Spinal cord (tissue), 10 donors: ENCODE data around the gene ARHGAP30. TPM values are rescaled to one million over a fixed set of nuclear protein-coding genes. Genes with fewer than 3 reads are reported as not detected.

Experiments
- DNase-seq, 6 donors: peaks; one replicate each; pipeline versions ENCODE4 v3.0.0 to v3.0.0-alpha.2; 2013 to 2015; ENCODE audit warnings: low spot score in 6 of 6, low read depth in 4 of 6
- H3K27ac ChIP-seq: one replicate; pipeline ENCODE4 v1.5.1; 2013; ENCODE audit warnings: low read depth, low read length, control low read depth
- H3K27me3 ChIP-seq: one replicate; pipeline ENCODE4 v1.6.1; 2013; ENCODE audit warnings: low read length; ENCODE audit not compliant: control insufficient read depth, insufficient read depth
- H3K36me3 ChIP-seq: one replicate; pipeline ENCODE4 v1.6.1; 2013; ENCODE audit warnings: low read length; ENCODE audit not compliant: control insufficient read depth, insufficient read depth
- H3K4me1 ChIP-seq: one replicate; pipeline ENCODE4 v1.6.1; 2013; ENCODE audit warnings: low read length; ENCODE audit not compliant: control insufficient read depth, insufficient read depth
- H3K4me3 ChIP-seq: one replicate; pipeline ENCODE4 v1.5.1; 2013; ENCODE audit warnings: low read depth, low read length, control low read depth
- H3K9me3 ChIP-seq: one replicate; pipeline ENCODE4 v1.6.1; 2013; ENCODE audit warnings: low read length; ENCODE audit not compliant: control insufficient read depth, insufficient read depth
- WGBS: methylation state at CpG from one replicate; pipeline ENCODE4 v1.1.5; 2013; ENCODE audit warnings: missing lambda C conversion rate; ENCODE audit not compliant: insufficient coverage; 5-methylcytosine and 5-hydroxymethylcytosine counted together
- polyA plus RNA-seq, 2 donors: library from polyadenylated mRNA; unstranded; fragments of 120-200 nt; gene quantifications; one replicate each; pipeline ENCODE4 v1.2.1, GENCODE V29; 2013; ENCODE audit not compliant: insufficient read length in 2 of 2
- total RNA-seq, 2 donors: library from RNA; depleted of rRNA in 1 of 2; stranded (reverse); fragments of 120-200 nt in 1 of 2; fragments of >200 nt in 1 of 2; gene quantifications; one replicate each; pipeline versions ENCODE4 v1.2.3 to v1.2.4, GENCODE V29; 2013 to 2014
- donor health status: healthy.

Gene ARHGAP30
- total and polyA plus RNA-seq, 4 donors: 2.1 to 4.2 (median 2.8) TPM

DNA sequence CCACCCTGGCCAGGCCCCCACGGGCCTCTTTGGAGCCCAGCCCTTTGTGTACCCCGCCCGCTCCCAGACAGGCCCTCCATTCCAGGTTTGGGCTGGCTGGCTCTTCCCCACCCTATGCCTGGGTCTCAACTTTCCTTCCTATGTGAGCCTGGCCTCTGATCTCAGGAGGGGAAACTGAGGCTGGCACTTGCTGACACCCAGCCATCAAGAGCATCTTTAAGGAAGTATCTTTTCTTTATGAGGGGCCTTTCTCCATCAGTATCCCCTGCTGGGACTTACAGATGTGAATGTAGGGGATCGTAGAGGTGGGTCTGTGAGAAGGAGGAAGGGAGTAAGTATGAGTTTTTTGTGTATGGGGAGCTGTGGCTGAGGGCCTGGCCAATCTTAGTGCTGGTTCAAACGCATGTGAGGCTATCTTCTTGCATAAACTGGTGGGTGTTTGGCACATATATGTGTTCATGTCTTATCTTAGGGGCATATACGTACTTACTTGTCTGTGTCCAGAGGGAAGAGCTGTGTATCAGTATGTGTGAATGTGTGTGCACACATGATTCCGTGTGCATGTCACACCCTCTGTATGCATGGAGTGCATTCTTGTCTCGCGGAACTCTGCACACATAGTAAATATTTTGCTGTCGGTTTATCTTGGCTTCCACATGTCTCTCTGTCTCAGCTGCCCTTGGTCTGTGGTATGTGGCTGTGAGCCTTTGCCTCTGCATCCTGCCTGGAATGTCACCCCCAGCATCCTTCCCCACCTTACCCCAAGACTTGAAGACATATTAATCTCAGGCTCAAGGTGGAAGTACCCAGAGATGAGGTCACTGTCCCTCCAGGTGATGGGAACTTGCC, 14.3 kb upstream of the ARHGAP30 start:
- H3K27me3 ChIP-seq: peaks cover 3% of the 10 kb centered on the region
- 84% methylated on average over 8 of the region's 10 CpGs for WGBS
- H3K36me3 ChIP-seq: no peaks in the 10 kb centered on the region
- no peaks in the 10 kb centered on the region for H3K9me3 ChIP-seq
- no peaks in the 10 kb centered on the region for H3K4me1 ChIP-seq
- DNase-seq: no peak
- no peak overlapping the region for H3K27ac ChIP-seq
- H3K4me3 ChIP-seq: no peak overlapping the region

DNA sequence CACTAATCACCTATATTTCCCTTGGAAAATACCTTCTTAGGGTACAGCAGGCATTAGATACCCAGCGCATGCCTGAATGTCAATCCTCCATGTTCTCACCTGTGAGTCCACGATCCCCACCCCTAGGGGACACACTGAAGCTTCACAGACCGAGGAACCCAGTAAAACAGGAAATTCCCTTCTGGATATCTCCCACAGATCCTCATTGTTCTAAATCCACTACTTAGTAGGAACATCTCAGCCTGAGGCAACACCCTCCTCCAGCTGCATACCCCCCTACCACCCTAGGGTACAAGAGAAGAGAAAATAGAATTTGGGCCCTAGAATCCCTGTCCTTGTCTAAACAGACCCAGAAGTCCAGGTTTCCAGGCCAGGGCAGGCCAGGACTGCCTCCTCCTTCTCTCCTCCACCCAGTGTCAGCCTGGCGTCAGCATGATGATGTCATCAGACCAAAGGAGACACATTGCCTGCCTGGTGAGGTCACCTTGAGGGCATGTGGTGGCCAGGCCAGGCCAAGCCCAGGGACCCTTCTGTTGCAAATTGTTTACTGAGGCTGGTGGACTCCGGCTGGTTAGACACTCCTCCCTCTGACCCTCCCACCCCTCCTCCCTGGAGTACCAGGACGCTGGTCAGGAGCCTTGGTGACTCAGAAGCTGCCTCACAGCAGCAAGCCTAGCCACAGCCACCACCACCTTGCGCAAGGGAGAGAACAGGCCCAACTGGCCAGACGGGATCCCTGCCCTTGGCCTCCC, 13.5 kb upstream of the ARHGAP30 start:
- no peak overlapping the region for H3K4me3 ChIP-seq
- no peak overlapping the region for H3K27ac ChIP-seq
- no peaks in the 10 kb centered on the region for H3K4me1 ChIP-seq
- H3K9me3 ChIP-seq: no peaks in the 10 kb centered on the region
- WGBS: 74% methylated on average over 6 of the region's 8 CpGs
- no peaks in the 10 kb centered on the region for H3K27me3 ChIP-seq
- no peak for DNase-seq
- no peaks in the 10 kb centered on the region for H3K36me3 ChIP-seq

DNA sequence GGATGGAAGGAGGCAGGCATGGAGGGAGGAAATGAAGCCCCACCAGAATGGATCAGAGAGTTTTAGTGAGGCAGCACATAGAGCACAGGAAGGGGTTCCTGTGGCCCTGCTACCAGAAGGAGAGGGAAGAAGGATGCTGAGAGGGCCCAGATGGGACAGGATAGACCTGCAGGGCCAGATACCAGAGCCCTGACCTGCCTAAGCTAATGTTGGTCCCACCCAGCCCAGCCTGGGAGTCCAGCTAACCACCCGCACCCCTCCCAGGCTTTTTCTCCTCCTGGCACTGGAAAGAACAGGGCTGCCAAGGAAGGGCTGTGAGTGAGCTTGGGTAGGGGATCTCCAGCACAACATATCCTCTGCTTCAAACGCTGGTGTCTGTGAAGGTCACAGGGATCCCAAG, 12.8 kb upstream of the ARHGAP30 start:
- Histone ChIP-seq H3K4me1 (no peaks in the 10 kb centered on the region), H3K4me3 (no peak overlapping the region), H3K27ac (no peak overlapping the region), H3K27me3 (no peaks in the 10 kb centered on the region), H3K36me3 (no peaks in the 10 kb centered on the region), H3K9me3 (no peaks in the 10 kb centered on the region)
- WGBS: 67% methylated on average over 1 of the region's 2 CpGs
- no peak for DNase-seq

DNA sequence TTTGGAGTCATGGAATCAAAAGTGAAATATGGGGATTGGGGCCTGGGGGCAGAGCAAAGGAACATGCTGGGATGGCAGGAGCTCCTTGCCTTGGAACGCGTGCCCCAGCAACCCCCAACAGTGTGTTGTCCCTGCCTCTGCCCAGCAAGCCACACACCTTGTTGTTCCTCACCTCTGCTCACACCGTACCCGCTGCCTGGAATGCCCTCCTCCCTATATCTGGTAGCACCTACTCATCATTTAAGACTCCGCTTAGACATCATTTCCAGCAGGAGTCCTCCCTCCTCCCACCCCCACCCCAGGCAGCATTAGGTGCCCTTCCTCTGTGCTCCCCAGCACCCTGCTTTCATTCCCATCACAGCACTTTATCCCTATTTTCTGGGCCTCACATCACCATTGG, 11.8 kb upstream of the ARHGAP30 start:
- no peaks in the 10 kb centered on the region for H3K27me3 ChIP-seq
- 77% methylated on average over 5 of the region's 5 CpGs for WGBS
- no peak overlapping the region for H3K4me3 ChIP-seq
- H3K27ac ChIP-seq: no peak overlapping the region
- no peaks in the 10 kb centered on the region for H3K36me3 ChIP-seq
- no peak for DNase-seq
- H3K4me1 ChIP-seq: no peaks in the 10 kb centered on the region
- no peaks in the 10 kb centered on the region for H3K9me3 ChIP-seq

DNA sequence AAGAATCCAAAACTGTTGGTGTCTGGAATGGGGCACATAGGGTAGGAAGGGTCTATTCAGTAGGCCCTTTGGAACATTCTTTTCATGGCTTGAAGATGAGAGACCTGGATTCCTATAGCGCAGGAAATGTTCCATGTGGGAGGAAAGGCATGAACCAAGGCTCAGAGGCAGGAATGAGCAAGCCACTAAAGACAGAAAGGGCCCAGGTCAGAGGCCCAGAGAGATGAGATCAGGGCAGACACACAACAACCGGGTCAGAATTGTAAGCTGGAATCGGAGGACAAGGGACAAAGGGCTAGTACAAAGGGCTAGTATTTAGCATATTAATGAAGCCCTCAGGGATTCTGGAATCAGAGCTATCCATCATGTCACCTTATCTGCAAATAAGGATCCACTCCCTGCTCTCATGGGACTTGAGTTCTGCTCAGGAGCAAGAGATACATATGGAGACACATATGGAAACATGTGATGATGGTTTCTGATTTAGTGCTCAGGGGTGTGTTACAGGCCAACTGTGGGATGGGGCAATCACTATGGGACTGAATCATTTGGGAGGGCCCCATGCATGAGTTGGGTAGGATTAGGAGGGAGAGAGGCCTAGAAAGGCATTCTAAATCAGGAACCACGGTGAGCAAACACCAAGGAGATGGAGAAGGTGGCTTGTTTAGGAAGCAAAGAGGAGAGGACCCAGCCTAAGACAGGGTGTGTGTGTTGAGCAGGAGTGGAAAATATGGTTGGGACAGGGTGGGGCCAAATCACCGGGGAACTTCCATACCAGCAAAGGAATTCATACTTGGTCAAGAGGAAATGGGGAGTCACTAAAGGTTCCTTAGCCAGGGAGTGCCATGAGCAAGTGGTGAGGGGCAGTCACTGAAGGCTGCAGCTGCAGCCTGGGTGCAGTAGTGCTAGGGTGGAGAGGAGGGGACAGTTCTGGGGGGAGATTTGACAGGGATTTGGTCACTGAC, 11.0 kb upstream of the ARHGAP30 start:
- no peak for DNase-seq
- 47% methylated on average over 4 of the region's 5 CpGs for WGBS
- Histone ChIP-seq H3K9me3 (no peaks in the 10 kb centered on the region), H3K4me3 (no peak overlapping the region), H3K27me3 (no peaks in the 10 kb centered on the region), H3K36me3 (no peaks in the 10 kb centered on the region), H3K4me1 (no peaks in the 10 kb centered on the region), H3K27ac (no peak overlapping the region)

DNA sequence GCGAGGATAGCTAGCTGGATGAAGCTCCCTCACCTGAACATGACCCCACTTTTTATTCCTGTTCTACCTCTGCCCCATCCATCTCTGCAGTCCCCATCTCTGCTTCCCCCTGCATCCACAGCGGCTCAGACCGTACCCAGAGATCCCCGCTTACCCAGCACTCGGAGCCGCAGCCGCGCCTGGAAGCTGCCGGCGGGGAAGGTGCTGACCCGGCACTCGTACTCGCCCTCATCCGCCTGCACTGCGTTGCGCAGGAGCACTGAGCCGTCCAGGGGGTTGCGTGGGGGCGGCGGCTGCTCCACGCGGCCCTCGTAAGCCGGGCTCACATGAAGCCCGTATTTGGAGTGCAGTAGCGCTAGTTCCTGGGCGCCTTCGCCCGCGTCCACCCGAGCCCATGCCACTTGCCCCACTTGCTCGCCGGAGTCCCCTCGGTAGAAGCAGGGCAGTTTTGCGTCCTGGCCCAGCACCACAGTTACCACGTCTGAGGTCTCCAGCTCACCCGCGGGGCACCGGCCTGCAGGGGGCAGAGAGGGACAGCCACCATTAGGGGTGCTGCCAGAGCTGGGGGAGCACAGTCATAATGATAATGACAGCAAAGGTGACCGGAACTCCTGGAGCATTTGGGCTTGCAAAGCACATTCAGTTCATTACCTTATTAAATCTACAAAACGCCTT, 9.9 kb upstream of the ARHGAP30 start:
- Histone ChIP-seq H3K4me3 (no peak overlapping the region), H3K27ac (no peak overlapping the region), H3K9me3 (no peaks in the 10 kb centered on the region), H3K4me1 (no peaks in the 10 kb centered on the region), H3K27me3 (no peaks in the 10 kb centered on the region), H3K36me3 (no peaks in the 10 kb centered on the region)
- WGBS: 57% methylated on average over 39 of the region's 41 CpGs
- DNase-seq: no peak

DNA sequence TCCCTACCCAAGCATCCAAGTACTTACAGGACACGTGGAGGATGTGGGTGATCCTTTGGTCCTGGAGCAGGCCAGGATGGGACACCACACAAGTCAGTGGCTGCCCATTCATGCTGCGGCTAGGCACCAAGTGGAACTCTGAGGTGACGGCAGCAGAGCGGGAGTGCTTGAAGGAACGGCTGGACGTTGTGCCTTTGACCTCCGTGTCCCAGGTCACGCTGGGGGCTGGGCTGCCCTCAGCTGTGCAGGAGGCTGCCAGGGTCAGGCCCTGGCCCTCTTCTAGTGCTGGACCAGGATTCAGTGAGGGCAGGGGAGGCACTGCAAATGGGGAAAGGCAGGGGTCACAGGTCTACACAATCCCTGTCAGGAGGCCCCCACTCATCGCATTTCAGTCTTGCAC, 7.7 kb upstream of the ARHGAP30 start:
- no peak for DNase-seq
- Histone ChIP-seq H3K36me3 (no peaks in the 10 kb centered on the region), H3K4me1 (no peaks in the 10 kb centered on the region), H3K27ac (no peak overlapping the region), H3K9me3 (no peaks in the 10 kb centered on the region), H3K4me3 (no peak overlapping the region), H3K27me3 (no peaks in the 10 kb centered on the region)
- WGBS: 56% methylated on average over 8 of the region's 9 CpGs

DNA sequence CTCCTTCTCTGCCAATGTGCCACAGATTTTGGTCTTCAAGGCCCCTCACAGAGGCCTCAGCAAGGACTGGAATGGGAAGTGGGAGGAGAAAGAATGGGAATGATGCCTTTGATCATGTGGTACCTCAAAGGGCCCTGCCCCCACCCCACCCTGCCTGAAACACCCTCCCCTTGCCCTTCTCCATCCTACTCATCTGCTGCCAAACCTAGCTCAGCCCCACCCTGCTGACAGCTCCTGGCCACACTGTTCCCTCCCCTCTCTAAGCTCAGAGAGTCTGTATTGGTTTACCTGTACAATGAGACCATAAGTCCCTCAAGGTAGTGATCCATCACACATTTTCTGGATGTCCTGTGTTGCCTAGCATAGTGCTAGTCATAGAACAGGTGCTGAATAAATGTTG, 6.7 kb upstream of the ARHGAP30 start:
- H3K4me1 ChIP-seq: no peaks in the 10 kb centered on the region
- no peak overlapping the region for H3K27ac ChIP-seq
- no peaks in the 10 kb centered on the region for H3K9me3 ChIP-seq
- DNase-seq: no peak
- no peak overlapping the region for H3K4me3 ChIP-seq
- H3K27me3 ChIP-seq: no peaks in the 10 kb centered on the region
- no peaks in the 10 kb centered on the region for H3K36me3 ChIP-seq
